NCI-H1092 treated with DMSO at 0.1 percent for 48 hours (cell line): ENCODE data around the gene CTAG1B.
"Not testable (repeated sequence)": the region's sequence is repeated elsewhere in the genome, so short reads cannot be mapped to it uniquely, and the experiment has no call there.

Experiments used
- DNase-seq: peaks from one replicate; lab custom pipeline; 2025; lab: John Stamatoyannopoulos, UW

CTAG1B gene

DNA sequence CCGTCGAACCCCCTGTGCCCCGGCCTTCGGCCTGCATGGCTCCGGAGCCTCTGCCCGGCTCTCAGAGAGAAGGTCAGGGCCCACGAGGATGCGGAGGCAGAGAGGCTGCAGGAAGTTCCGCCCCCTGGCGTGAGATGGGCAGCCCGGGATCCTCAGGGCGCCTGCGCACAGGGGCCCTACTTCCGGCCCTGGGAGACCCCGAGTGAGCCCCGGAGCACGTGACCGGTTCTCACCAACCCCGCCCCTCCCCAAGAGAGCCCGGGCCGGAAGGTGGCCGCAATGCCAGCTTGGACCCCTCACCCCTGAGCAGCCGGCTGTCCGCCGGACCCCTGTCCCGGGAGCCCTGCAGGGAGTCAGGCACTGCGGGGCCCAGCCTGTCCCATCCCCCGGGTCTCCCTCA, at the start of gene CTAG1B:
CTAG1B (minus strand) TSS at position 101 of the 400 bp plus-strand sequence; CDS start at position 37, 64 bp downstream.
- DNase-seq = not testable (repeated sequence)

DNA sequence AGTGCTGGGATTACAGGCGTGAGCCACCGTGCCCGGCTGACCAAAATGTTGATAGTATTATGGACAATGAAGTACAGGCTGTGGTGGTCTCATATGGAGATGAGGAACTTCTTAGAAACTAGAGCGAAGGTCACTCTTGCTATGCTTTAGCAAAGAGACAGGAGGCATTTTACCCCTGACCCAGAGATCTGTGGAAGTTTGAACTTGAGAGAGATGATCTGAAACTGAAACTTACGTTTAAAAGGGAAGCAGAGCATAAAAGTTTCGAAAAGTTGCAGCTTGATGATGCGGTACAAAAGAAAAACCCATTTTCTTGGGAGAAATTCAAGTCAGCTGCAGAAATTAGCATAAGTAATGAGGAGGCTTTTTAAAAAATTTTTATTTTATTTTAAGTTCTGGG, 42.8 kb upstream of the CTAG1B start:
- no peak for DNase-seq

DNA sequence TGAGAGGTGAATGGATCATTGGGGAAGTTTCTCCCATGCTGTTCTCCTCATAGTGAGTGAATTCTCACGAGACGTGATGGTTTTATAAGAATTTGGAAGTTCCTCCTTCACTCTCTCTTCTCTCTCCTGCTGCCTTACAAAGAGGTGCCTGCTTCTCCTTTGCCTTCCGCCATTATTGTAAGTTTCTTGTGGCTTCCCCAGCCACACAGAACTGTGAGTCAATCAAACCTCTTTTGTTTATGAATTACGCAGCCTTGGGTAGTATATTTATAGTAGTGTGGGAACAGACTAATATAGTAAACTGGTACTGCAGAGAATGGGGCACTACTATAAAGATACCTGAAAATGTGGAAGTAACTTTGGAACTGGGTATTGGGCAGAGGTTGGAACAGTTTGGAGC, 42.1 kb upstream of the CTAG1B start:
- no peak for DNase-seq

DNA sequence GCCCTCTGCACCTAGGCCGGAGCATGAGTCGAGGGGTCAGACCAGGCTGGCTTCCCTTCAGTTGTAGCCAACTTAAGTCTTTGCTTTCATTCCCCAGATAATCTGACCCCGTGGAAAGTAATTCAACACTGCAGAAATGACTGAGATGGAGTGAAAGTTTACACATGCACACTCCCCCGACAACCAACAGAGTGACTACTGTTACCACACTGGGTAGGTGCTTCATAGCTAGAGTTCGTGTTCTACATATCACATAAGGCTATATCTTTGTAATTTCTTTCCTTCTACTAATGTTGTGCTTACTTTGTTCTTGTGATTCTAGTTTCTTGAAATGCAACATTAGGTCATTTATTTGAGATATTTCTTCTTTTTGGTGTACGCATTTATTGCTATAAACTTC, 41.5 kb upstream of the CTAG1B start:
- DNase-seq = no peak

DNA sequence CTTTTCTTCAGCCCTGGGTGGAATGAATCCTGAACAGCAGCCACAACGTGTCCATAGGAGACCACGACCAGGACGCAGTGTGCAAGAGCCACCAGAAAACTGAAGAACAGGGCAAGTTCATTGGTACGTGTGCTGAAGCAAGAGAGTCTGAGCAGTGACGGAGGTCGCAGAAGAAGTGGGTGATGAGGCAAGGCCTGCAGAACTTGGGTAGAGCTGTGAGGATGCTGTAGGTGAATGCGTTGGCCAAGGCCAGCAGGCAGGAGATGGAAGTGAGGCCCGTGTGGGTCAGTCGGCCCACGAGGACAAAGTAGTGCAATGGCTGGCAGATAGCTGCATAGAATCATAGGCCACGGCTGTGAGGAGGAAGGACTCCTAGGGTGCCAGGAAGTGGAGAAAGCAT, 39.9 kb upstream of the CTAG1B start:
- DNase-seq = no peak

DNA sequence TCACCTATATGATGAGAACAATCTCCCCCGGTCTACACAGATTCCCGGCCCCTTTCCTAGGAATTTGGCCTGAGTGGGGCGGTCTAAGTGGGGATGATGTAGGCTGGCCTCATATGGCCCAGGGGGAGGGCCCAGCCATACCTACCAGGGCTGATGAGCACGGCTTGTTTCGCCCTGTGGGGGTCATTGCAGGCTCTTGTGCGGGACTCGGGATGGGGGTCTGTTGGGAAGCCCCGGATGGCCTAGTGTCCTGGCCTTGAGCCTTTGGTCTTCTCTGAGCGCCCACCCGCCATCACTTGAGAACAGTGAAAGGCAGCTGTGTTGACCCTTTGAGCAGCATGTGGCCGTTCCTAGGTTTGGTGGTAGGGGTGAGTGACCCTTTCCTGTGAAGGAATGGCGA, 39.1 kb upstream of the CTAG1B start:
- DNase-seq = no peak

DNA sequence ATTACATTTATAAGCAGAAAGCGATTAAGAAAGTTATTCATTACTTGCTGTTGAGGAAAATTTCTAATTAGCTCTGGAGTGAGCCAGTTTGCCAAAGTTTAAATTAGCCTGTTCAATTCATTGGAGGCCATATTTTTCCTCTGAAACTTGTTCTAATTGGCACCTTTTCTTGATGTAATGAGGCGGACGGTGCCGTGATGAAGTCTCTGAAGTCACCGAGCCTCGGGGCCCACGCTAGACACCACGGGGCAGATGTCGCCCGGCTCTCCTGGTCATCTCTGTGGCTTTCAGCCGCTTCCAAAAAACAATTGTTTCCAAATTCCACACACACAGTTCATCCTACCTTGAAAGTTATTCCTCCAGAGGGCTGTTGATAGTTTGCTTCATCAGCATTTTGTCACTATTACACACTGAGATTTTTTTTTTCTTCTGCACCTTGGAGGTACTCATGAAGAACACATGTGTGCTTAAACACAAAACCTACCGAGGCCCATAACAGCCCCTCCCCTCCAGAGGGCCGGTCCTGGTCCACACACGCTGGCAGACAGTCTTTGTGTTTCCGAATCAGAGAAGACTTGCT, 38.2 kb upstream of the CTAG1B start:
- no peak for DNase-seq

DNA sequence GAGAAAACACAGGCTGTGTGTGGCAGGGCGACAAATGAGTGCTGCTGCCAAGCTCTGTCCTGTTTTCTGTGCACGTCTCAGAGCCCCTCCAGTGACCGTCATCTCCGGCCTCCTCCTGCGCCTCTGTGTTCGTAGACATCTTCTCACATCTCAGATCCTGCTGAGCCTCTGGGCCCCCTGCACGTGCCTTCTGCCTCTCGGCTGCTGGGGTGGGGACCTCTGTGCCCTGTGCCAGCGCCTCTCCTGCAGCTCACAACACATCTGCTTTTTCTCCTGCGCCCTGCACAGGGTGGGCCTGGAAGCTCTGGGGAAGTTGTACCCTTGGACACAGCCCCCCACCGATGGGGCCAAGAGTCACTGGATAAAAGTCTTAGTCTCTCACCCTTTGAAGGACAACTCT, 36.7 kb upstream of the CTAG1B start:
- no peak for DNase-seq

DNA sequence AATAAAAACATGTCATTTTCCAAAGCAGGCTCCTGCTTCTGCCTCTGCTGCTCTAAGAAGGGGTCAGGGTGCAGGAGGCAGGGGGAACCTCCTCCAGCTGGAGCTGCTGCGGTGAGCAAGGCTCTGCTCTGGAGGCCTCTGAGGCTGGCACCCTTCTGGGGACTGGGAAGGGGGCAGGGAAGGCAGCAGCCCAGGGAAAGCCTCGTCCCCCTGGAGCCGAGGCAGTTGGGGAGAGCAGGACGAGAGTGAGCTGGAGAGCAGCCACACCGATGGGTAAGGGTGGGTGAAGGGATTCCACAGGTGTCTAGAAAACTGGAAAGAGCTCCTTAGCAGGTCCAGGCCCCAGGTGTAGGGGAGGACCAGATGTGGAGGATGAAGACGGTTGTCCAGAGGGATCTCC, 36.3 kb upstream of the CTAG1B start:
- DNase-seq = no peak

DNA sequence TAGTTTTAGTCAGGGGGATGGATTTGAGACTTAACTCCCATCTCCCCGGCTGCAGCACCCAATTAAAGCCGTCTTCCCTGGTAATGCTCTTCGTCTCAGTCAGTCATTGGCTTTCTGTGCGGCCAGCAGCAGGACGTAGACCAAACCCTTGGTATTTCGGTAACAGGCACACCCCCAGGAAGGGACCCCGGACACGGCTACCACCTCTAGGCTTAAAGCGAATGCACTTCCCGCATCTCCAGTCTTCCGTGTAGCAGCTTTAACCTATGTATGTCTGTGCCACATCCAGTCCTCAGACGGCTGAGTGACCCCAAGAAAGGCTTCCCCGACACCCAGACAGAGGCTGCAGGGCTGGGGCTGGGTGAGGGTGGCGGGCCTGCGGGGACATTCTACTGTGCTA, 35.8 kb upstream of the CTAG1B start:
- no peak for DNase-seq

DNA sequence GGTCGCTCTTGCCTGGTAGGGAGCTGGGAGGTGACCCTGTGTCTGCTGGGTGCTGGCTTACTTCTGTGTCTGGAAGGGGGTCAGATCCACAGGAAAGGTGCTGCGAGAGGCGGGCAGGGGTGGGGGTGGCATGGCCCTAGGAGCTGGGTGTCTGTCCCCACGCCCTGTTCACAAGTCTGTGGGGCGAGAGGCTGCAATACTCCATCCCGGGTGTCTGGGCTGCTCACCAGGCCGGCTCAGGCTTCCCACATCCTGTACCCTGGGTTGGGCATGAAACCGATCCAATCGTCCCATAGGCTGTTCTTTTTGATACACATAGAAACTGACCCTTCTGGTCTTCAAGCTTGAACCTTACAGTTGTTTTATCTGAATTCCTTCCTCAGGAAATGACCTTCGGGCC, 35.3 kb upstream of the CTAG1B start:
- no peak for DNase-seq

DNA sequence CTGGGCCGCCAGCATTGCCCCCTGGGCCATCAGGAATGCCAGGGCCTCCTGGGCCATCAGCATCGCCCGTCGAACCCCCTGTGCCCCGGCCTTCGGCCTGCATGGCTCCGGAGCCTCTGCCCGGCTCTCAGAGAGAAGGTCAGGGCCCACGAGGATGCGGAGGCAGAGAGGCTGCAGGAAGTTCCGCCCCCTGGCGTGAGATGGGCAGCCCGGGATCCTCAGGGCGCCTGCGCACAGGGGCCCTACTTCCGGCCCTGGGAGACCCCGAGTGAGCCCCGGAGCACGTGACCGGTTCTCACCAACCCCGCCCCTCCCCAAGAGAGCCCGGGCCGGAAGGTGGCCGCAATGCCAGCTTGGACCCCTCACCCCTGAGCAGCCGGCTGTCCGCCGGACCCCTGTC, 34.3 kb upstream of the CTAG1B start, which contains the start of gene CTAG2:
CTAG2 (minus strand) TSS at position 167 of the 400 bp plus-strand sequence; CDS start at position 103, 64 bp downstream.
- DNase-seq = not testable (repeated sequence)

DNA sequence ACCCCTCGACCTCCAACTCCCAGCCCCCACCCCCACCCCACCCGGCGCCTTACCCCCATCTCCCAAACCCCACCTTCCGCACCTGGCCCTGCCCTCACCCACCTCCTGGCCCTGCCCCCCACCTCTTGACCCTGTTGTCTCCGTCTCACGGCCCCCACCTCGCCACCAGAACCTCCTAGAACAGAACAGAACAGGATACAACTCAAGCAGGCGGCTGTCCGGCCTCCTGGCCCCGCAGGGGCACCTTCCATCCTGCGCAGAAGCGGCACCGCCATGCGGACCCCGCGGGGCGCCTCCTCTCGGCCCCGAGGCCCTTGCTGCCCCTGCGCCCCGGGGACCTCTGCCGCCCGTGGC, 33.9 kb upstream of the CTAG1B start:
- DNase-seq = no peak

DNA sequence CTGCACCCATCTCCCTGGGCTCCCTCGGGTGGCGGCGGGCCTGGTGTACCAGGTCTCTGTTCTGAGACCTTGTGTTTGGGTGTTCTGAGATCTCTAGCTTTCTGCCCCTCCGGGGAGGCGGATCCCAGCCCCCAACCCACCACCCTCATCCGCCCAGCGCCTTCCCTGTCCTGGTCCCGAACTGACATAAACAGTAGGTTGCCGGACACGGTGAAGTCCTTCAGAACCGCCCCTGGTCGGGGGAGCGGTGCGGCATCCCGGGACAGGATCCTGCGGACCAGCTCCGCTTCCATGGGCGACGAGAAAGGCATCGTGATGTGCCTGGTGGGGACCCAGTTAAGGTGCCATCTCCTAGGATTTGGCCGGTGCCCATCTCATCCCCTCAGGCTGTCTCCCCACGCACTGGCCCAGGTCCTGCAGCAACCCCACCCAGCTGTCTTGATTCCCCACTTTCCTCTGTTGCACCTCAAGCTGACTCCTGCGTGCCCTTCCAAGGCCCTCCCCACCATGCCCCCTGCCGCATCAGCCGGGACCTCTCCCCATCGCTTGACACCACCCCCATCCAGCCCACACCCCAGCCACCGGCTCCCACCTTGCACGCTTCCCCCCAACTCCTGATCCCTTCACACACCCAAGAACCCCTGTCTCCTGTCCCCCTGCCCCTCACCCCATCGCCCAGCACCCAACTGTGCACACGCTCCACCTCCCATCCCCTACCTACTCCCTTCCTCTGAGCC, 33.4 kb upstream of the CTAG1B start:
- DNase-seq = no peak

DNA sequence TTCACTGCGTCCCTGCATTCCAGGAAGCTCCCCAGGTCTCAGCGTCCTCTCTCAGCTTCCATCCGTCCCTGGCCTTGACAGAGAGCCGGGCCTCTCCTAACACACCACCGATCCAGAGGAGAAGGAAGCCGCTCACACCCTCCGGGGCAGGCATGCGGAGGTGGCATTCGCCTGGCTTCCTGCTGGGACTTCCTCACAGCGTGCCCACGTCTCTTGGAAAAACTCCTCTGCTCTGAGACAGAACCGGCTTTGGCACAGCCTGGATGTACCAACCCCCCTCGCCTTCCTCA, 31.1 kb upstream of the CTAG1B start:
- DNase-seq = no peak

DNA sequence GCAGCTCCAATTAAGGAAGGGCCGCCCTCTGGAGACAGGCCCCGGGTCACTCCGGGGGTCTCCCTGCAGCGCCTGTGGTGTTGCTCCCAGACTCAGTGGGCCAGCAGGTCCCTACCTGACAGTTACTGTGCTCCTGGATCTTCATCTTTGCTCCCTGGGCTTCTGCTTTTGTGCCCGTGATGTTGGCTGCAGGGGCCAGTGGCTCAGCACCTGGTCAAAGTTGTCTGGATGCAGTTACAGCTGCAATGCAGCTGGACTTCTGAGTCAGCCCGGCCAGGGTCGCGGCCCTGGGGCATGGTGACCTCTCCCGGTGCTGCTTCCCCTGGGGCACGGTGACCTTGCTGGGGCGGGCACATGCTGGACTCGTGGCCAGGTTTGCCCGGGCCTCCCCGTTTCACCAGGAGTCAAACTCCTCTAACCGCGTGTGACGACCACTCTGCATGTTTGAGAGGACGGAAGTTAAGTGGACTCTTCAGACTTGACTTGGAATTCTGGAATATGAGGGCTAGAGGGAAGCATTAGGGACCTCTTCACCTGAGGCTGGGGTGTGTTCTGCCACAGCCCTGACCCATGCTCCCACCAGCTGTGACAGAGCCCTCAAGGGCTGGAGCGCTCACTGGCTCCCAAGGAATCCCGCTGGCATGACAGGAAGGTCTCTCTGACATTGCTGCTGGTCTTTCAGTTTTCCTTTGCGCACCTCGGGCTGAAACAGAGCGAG, 30.6 kb upstream of the CTAG1B start:
- no peak for DNase-seq

DNA sequence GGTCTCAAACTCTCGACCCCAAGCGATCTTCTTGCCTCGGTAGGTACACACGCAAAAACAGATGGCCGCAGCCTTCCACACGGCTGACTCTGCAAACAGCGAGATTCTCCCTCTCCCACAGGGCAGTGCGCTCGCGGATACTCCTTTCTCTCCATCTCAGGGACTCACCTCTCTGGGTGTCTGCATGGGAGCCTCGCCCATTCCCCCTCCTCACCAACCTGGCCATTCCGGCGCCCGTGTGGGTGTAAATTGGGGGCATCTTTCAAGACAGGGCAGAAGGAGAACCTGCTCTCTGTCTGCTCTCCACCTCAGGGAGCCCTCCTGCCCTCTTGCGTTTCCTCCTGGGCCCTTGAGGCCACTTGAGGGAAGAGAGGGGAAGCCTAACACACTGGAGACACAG, 29.8 kb upstream of the CTAG1B start:
- DNase-seq = no peak

DNA sequence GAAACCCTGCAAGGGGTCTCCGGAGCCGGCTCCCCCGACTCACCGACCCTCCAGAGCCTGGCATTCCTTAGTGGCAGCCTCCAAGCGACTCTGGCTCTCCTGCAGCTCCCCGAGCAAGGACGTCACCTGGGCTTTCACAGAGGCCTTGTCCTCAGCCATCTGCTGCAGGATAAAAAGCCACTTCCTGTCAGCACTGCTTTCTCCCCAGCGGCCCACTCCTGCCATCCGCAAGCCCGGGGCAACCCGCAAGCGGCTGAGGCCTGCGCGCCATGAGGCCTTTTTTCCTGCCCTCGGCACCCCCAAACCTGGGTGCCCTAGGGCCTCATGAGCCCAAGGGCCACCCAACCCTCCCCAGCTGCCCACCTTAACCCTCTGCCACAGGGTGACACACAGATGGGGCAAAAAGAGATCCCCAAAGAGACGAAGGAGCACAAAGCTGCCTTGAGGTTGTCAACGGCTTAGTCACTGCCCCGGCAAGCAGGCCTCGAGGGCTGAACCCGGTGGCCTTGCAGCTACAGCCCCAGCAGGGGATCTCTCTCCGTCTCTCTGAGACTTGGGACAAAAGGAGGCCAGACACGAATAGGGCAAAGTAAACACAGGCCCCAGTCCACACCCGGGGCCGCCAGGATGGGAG, 26.8 kb upstream of the CTAG1B start:
- not testable (repeated sequence) for DNase-seq

DNA sequence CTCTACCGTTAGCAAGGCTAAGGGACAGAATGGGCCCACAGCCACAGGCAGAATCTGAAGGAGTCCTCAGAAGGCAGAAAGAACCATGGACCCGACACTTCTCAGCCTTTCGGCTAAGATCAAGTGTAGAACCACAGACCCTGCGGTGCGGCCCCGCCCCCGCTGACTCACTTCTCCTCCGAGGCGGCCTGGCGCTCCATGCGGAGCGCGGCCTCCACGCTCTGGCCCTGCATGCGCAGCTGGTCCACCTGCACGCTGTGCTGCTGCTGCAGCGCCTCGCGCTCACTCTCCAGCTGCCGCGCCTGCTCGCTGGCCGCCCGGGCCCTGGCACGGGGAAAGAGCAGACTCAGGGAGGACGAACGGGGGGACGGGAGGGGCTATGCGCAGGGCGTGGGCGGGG, 24.6 kb upstream of the CTAG1B start:
- not testable (repeated sequence) for DNase-seq

DNA sequence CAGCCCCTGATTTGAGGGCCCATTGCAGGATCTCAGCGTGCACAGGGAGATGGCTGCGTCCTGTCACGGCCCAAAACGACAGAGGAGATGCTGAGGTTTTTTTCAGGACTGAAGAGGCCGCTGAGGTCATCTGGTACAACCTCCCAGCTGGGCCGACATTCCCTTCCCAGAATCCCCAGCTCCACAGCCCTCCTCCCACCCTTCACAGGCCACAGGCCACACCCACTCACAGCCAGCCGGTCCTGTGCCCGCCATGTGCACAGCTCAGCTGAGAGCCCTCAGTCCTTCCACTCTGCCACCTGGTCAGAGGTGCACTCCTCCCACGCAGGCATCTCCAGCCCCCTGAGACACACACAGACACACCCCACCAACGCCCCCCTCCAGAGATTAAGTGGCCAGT, 22.7 kb upstream of the CTAG1B start:
- DNase-seq = not testable (repeated sequence)

DNA sequence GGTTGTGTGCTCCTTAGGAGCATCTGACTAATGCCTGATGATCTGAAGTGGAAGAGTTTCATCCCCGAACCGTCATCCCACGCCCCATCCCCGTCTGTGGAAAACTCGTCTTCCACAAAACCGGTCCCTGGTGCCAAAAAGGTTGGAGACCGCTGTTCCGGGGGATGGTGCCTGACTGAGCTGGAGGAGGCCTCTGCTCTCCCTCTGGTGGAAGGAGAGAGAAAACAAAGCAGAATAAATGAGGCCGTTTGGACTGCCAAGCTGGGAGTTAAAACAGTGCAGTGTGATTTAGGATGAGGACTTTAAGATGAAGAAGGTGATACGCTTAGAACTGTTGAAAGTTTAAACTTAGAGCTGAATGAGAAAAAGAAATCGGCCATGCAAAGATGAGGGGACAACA, 14.6 kb upstream of the CTAG1B start:
- DNase-seq = not testable (repeated sequence)

DNA sequence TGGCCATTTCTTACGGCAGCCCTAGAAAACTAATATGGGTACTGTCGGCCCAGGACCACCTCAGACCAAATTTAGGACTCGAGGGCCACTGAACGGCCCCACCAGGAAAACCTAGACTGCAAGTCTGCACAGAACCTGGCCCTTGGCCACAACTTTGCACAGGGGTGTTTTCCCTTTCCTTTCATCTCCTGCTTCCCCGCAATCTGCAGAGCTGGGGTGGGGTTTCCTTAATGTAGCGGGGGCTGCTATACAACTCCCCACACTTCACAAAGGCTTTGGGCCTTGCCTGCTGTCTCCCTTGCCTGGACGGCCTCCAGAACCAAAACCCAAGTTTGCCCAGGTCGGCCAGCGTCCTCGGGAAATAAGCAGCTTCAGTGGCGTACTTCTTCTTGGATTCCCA, 11.9 kb upstream of the CTAG1B start:
- not testable (repeated sequence) for DNase-seq

DNA sequence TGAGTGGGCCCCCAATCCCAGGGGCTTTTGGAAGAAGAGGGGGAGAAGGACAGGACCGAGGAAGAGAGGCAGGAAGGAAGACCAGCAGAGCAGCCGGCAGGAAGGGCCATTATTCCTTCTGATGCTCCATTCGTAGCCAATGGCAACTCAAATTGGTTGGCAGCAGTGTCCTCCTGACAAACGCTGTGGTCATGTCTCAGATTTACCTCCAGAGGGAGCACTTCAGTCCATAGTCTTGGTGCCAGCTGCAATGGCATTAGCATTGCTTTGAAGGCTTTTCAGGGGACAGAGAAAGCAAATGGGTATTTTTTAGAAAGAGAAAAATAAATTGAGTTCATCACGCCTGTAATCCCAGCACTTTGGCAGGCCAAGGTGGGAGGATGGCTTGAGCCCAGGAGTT, 9.9 kb upstream of the CTAG1B start:
- DNase-seq = not testable (repeated sequence)
